BLaER1 (cell line): ENCODE results near the gene XPO1.
A peak's percentile ranks its signal among the peaks of the same experiment; 100 is the strongest.

Experiments
- H3K27ac ChIP-seq: shearing (Covaris generic); formaldehyde crosslinking; 2 replicates; pipeline ENCODE4 v1.8.1; 2022
- H3K27me3 ChIP-seq: shearing (Covaris generic); formaldehyde crosslinking; 2 replicates; pipeline ENCODE4 v1.8.1; 2022
- H3K36me3 ChIP-seq: shearing (Covaris generic); formaldehyde crosslinking; 2 replicates; pipeline ENCODE4 v1.8.1; 2022
- H3K4me1 ChIP-seq: shearing (Covaris generic); formaldehyde crosslinking; 2 replicates; pipeline ENCODE4 v1.8.1; 2022
- H3K4me2 ChIP-seq: shearing (Covaris generic); formaldehyde crosslinking; 2 replicates; pipeline ENCODE4 v1.8.1; 2022
- H3K4me3 ChIP-seq: shearing (Covaris generic); formaldehyde crosslinking; 2 replicates; pipeline ENCODE4 v1.8.1; 2022
- H3K9ac ChIP-seq: shearing (Covaris generic); formaldehyde crosslinking; 2 replicates; pipeline ENCODE4 v1.8.1; 2022
- H3K9me3 ChIP-seq: shearing (Covaris generic); formaldehyde crosslinking; 2 replicates; pipeline ENCODE4 v1.8.1; 2022
- H4K20me1 ChIP-seq: shearing (Covaris generic); formaldehyde crosslinking; 2 replicates; pipeline ENCODE4 v1.8.1; 2022
- Cebpa-rat ChIP-seq: shearing (Covaris generic); IDR thresholded peaks from 2 replicates; pipeline ENCODE4 v1.8.1; 2022

XPO1 gene

DNA sequence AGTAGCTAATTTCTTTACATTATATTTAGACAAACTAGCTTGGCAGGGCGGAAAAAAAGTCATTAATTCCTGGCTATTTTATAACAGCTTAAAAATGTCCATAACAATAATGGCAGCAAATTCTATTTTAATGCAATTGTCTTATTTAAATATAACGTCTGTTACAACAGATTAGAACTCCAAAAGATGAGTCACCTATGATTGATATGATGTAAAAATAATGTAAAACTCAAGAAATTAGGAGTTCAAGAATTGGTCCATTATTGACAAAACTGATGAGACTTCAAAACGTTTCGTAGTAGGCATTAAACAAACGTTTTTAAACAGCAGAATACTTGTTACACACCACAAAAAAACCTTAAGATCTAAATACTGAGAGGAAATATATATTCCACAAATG lies 2.7 kb downstream of the XPO1 start:
- Histone ChIP-seq H3K4me1 (peaks cover 61% of the 10 kb centered on the region), H3K9ac (peak overlapping the region; percentile 99), H3K36me3 (peaks cover 31% of the 10 kb centered on the region), H3K27me3 (no peaks in the 10 kb centered on the region), H4K20me1 (peaks cover 60% of the 10 kb centered on the region), H3K4me3 (peak overlapping the region; percentile 80), H3K27ac (peak overlapping the region; percentile 99), H3K9me3 (no peaks in the 10 kb centered on the region), H3K4me2 (peak overlapping the region; percentile 85)
- no peak for TF ChIP-seq Cebpa-rat

DNA sequence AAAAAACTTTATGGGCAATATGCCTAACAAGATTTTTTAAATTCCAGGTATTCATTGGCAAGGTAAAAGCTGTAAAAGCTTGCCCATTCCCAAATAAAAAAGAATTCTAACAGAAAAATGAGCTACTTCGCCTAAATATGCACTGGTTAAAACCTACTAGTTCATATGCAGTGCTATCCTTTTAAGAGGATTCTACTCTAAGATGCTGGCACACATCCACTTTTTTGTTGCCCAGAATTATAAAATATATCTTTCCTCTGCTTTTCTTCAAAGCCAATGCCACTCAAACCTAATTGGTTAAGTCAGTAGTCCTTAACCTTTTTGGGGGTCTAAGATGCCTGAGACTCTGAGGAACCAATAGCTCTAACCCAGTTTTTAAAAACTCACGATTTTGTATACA lies 3.2 kb downstream of the XPO1 start:
- peaks cover 64% of the 10 kb centered on the region for H3K4me1 ChIP-seq
- peak overlapping the region; percentile 99 for H3K9ac ChIP-seq
- H4K20me1 ChIP-seq, result peaks cover 66% of the 10 kb centered on the region

DNA sequence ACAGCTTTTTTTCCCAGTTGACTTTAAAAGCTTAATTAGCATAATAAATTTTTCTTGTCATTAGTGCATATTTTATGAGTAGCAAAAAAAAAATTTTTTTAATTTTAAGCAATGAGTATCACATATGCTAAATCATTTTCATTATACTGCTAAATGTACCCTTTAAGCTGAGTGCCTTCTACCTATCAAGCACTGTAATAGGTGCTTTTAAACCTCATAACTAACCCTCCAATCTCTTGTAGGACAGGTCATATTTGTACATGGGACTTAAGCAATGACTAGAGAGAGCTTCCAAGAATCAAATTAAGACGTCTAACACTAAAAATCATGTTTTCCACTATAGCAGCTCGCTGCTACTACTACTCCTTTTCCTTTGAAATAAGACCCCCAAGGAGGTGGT lies 7.4 kb downstream of the XPO1 start:
- Histone ChIP-seq H3K36me3 (peaks cover 72% of the 10 kb centered on the region), H3K4me2 (peak overlapping the region; percentile 33; the same call in 1 of the 2 replicates), H3K27ac (no peak overlapping the region), H3K4me3 (no peak overlapping the region), H4K20me1 (peaks cover 99% of the 10 kb centered on the region), H3K9me3 (no peaks in the 10 kb centered on the region), H3K4me1 (peaks cover 79% of the 10 kb centered on the region), H3K27me3 (no peaks in the 10 kb centered on the region), H3K9ac (no peak overlapping the region)
- TF ChIP-seq Cebpa-rat, result no peak

More for the DNA sequence above, 3.2 kb downstream of the XPO1 start:
- peak overlapping the region; percentile 99 for H3K27ac ChIP-seq
- H3K4me3 ChIP-seq, result peak overlapping the region; percentile 80
- no peaks in the 10 kb centered on the region for H3K9me3 ChIP-seq
- peak overlapping the region; percentile 85 for H3K4me2 ChIP-seq
- no peak for TF ChIP-seq Cebpa-rat
- peaks cover 37% of the 10 kb centered on the region for H3K36me3 ChIP-seq
- no peaks in the 10 kb centered on the region for H3K27me3 ChIP-seq

DNA sequence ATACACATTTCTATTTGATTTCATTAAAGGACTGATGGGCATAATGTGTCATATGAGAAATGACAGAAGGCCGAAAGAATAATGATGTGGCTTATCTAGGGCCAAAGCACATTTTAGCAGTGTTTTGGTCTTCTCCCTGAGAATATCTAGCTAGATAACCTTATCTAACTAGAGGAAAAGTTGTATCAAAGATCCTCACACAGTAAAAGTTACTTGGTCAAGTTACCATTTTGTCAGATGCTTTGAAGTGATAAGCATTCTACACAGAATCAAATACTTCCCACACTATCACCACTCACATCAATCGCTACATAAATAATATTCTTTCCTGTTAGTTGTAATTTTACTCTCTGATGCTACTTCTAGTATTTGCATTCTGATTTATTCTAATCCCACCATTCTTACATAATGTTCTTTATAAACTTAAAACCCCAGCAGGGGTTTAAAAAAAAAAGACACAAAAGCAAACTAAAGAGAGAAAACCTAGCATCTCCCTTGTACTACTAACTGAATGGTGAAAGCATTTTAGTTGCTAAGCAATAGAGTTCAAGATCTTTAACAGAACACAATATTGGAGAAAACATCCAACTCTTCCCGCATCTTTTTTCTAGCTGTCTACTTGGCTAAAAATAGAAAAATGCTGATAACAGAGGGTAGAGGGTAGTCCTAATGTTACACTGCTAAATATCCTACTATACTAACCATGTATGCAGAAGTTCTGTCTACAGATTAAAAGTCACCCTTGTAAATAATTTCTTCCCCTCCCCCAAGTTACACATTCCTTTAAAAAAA lies 8.0 kb downstream of the XPO1 start:
- H3K9ac ChIP-seq, result no peak overlapping the region
- peaks cover 99% of the 10 kb centered on the region for H4K20me1 ChIP-seq
- H3K4me1 ChIP-seq, result peaks cover 83% of the 10 kb centered on the region
- H3K4me2 ChIP-seq, result peak overlapping the region; percentile 16; the same call in 1 of the 2 replicates
- H3K9me3 ChIP-seq, result no peaks in the 10 kb centered on the region
- no peaks in the 10 kb centered on the region for H3K27me3 ChIP-seq
- peaks cover 76% of the 10 kb centered on the region for H3K36me3 ChIP-seq
- H3K27ac ChIP-seq, result no peak overlapping the region
- TF ChIP-seq Cebpa-rat, result no peak
- H3K4me3 ChIP-seq, result no peak overlapping the region

DNA sequence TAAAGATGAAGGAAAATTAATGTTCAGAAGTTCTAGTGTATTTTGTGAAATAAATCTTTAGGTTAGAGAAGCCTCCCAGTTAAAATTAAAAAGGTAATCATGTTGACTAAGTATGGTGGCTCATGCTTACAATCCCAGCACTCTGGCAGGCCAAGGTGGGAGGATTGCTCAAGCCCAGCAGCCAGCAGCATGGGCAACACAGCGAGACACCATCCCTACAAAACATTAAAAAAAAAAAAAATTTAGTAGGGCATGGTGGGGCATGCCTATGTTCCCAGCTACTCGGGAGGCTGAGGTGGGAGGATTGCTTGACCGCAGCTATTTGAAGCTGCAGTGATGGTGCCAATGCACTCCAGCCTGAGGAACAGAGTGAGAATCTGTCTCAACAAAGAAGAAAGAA lies 17.9 kb downstream of the XPO1 start:
- Histone ChIP-seq H4K20me1 (peaks cover 100% of the 10 kb centered on the region), H3K4me3 (no peak overlapping the region), H3K4me2 (no peak overlapping the region), H3K9ac (no peak overlapping the region), H3K9me3 (no peaks in the 10 kb centered on the region), H3K27ac (0 out of 2 replicates have a peak overlapping the region, but pooled peaks have one; percentile 26), H3K36me3 (peaks cover 94% of the 10 kb centered on the region), H3K27me3 (no peaks in the 10 kb centered on the region), H3K4me1 (peaks cover 50% of the 10 kb centered on the region)
- no peak for TF ChIP-seq Cebpa-rat

DNA sequence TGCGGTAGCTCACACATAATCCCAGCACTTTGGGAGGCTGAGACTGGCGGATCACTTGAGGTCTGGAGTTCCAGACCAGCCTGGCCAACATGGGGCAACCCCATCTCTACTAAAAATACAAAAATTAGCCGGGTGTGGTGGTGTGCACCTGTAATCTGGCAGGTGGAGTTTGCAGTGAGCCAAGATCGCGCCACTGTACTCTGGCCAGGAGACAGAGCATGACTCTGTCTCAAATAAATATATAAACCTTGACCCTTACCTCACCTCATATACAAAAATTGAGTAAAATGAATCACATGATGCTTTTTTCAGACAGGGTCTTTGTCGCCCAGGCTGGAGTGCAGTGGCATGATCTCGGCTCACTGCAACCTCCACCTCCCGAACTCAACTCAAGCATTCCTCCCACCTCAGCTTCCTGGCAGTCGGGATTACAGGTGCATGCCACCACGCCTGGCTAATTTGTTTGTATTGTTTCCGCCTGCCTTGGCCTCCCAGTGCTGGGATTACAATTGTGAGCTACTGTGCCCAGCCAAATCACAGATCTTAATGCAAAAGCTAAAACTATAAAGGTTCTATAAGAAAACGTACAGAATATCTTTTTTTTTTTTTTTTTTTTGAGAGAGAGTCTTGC lies 25.3 kb downstream of the XPO1 start:
- H3K27me3 ChIP-seq, result no peaks in the 10 kb centered on the region
- H3K4me1 ChIP-seq, result peaks cover 19% of the 10 kb centered on the region
- H3K9ac ChIP-seq, result no peak overlapping the region
- no peak overlapping the region for H3K4me3 ChIP-seq
- H3K27ac ChIP-seq, result 0 out of 2 replicates have a peak overlapping the region, but pooled peaks have one; percentile 9
- no peak overlapping the region for H3K4me2 ChIP-seq
- TF ChIP-seq Cebpa-rat, result no peak
- no peaks in the 10 kb centered on the region for H3K9me3 ChIP-seq
- H3K36me3 ChIP-seq, result peaks cover 100% of the 10 kb centered on the region
- peaks cover 100% of the 10 kb centered on the region for H4K20me1 ChIP-seq

DNA sequence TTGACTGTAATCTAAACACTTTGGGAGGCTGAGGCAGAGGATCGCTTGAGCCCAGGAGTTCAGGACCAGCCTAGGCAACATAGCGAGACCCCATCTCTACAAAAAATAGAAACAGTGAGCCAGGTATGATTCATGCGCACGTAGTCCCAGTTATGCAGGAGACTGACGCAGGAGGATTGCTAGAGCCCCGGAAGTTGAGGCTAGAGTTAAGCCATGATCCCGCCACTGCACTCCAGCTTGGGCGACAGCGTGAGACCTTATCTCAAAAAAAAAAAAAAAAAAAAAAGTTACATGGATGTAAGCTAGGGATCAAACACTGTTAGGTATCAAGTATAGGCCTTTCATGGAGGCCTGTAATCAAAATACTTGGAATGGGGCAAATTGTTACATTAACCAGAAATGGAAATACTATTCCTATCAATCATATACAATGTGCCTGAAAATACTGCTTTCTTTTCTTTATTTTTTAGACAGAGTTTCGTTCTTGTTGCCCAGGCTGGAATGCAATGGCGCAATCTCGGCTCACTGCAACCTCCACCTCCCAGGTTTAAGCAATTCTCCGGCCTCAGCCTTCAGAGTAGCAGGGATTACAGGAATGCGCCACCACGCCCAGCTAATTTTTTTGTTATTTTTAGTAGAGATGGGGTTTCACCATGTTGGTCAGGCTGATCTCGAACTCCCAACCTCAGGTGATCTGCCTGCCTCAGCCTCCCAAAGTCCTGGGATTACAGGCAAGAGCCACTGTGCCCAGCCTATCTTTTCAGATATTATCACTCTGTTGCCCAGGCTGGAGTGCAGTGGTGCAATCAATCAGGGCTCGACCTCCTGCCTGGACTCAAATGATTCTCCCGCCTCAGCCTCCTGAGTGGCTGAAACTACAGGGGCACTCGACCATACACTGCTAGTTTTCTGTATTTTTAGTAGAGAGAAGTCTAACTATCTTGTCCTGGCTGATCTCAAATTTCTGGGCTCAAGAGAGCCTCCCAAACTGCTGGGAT lies 27.2 kb downstream of the XPO1 start:
- H3K27ac ChIP-seq, result no peak overlapping the region
- peaks cover 100% of the 10 kb centered on the region for H4K20me1 ChIP-seq
- 0 out of 2 replicates have a peak, but pooled peaks cover 12% of the 10 kb centered on the region for H3K4me1 ChIP-seq
- no peaks in the 10 kb centered on the region for H3K9me3 ChIP-seq
- no peak overlapping the region for H3K4me3 ChIP-seq
- no peaks in the 10 kb centered on the region for H3K27me3 ChIP-seq
- TF ChIP-seq Cebpa-rat, result no peak
- peaks cover 100% of the 10 kb centered on the region for H3K36me3 ChIP-seq
- H3K4me2 ChIP-seq, result no peak overlapping the region
- H3K9ac ChIP-seq, result no peak overlapping the region

DNA sequence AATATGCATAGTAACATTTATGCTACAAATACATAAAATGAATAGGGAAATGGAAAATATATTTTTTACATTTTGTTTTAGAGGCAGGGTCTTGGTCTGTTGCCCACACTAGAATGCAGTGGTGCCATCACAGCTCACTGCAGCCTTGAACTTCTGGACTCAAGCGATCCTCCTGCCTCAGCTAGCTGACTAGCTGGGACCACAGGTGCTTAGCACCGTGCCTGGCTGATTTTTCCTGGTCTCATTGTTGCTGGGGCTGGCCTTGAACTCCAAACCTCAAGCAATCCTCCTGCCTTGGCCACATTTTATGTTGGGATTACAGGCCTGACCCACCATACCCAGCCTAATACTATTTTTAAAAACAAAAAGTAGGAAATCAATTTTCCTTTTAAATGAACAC lies 33.2 kb downstream of the XPO1 start:
- Histone ChIP-seq H4K20me1 (peaks cover 77% of the 10 kb centered on the region), H3K9ac (no peak overlapping the region), H3K9me3 (no peaks in the 10 kb centered on the region), H3K27me3 (no peaks in the 10 kb centered on the region), H3K4me3 (no peak overlapping the region), H3K36me3 (peaks cover 97% of the 10 kb centered on the region), H3K4me2 (no peak overlapping the region), H3K4me1 (peaks cover 37% of the 10 kb centered on the region), H3K27ac (peak overlapping the region; percentile 38; the same call in 1 of the 2 replicates)
- TF ChIP-seq Cebpa-rat, result no peak

DNA sequence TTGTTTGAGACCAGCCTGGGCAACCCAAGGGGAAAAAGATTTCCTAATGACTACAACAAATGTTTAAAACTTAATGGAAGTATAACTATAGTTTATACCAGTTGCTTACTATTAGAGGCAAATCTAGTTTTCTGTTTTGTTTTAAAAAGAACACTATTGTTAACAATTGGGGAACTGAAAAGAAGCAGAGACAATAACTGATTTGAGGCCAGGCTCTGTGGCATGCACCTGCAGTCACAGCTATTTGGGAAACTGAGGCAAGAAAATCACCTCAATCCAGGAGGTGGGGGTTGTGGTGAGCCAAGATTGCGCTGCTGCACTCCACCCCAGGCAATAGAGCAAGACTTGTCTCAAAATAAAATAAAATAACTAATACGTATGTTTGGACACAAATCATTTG lies 39.1 kb downstream of the XPO1 start:
- peak overlapping the region; percentile 79 for H3K4me2 ChIP-seq
- H3K27ac ChIP-seq, result peak overlapping the region; percentile 88

More for the DNA sequence above, 39.1 kb downstream of the XPO1 start:
- Histone ChIP-seq H3K27me3 (no peaks in the 10 kb centered on the region), H3K9ac (0 out of 2 replicates have a peak overlapping the region, but pooled peaks have one; percentile 17), H3K36me3 (peaks cover 93% of the 10 kb centered on the region), H3K9me3 (no peaks in the 10 kb centered on the region), H3K4me3 (no peak overlapping the region), H3K4me1 (peaks cover 85% of the 10 kb centered on the region), H4K20me1 (peaks cover 18% of the 10 kb centered on the region; the same call in 1 of the 2 replicates)
- no peak for TF ChIP-seq Cebpa-rat
